ENCODE measurements around the gene ZBTB48.

The ZBTB48 gene

DNA sequence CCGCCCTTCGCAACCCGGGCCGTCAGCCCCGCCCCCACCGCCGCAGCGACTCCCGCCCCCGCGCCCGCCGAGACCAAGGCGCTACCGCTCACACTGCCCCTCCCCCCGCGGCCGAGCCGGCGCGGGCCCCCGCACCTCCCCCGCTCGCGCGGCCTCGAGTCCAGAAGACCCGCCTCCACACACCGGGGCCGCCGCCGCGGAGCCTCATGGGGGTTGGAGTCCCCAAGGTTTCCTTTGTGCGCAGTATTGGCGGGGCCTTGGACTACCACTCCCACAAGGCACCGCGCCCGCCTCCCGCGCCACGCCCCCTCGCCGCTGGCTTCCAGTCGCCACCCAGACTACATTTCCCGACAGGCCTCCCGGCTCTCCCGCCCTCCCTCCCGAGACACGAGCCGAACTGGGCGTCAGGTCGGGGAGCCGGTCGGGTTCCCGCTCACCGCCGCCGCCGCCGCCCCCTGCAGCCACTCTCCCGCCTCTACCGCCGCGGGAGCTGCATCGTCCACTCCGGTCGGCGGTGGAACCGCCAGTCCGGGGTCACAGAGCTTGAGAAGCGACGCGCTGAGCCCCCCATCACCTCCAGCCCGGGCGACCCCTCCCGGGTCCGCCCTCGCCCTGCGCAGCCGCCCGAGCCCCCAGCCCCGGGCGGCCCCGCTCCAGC lies 33.7 kb downstream of the ZBTB48 start, which contains the start of gene PHF13:
Gene PHF13, plus strand, starts transcription at position 371 of the 658 bp plus-strand sequence. CDS start 336 bp downstream, outside the sequence.
- H3K4me3 ChIP-seq (ENCODE audit: low read depth, low read length), result peak within 1 kb of the TSS; percentile 62
- TF ChIP-seq MYC (IDR thresholded peaks at IDR 0.05; ENCODE audit: low read depth, low read length) (peak; percentile 84), POLR2A (IDR thresholded peaks at IDR 0.05; ENCODE audit: extremely low read depth, insufficient read length) (peak; percentile 16)
- TF ChIP-seq, protein P1, sequence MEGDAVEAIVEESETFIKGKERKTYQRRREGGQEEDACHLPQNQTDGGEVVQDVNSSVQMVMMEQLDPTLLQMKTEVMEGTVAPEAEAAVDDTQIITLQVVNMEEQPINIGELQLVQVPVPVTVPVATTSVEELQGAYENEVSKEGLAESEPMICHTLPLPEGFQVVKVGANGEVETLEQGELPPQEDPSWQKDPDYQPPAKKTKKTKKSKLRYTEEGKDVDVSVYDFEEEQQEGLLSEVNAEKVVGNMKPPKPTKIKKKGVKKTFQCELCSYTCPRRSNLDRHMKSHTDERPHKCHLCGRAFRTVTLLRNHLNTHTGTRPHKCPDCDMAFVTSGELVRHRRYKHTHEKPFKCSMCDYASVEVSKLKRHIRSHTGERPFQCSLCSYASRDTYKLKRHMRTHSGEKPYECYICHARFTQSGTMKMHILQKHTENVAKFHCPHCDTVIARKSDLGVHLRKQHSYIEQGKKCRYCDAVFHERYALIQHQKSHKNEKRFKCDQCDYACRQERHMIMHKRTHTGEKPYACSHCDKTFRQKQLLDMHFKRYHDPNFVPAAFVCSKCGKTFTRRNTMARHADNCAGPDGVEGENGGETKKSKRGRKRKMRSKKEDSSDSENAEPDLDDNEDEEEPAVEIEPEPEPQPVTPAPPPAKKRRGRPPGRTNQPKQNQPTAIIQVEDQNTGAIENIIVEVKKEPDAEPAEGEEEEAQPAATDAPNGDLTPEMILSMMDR (IDR thresholded peaks at IDR 0.05; ENCODE audit: low read depth, low read length), result no peak
- TF ChIP-seq, protein P2, sequence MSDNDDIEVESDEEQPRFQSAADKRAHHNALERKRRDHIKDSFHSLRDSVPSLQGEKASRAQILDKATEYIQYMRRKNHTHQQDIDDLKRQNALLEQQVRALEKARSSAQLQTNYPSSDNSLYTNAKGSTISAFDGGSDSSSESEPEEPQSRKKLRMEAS (IDR thresholded peaks at IDR 0.05; ENCODE audit: low read depth, low read length), result peak; percentile 57
- DNase-seq (ENCODE audit: low read depth), result peak; percentile 99

DNA sequence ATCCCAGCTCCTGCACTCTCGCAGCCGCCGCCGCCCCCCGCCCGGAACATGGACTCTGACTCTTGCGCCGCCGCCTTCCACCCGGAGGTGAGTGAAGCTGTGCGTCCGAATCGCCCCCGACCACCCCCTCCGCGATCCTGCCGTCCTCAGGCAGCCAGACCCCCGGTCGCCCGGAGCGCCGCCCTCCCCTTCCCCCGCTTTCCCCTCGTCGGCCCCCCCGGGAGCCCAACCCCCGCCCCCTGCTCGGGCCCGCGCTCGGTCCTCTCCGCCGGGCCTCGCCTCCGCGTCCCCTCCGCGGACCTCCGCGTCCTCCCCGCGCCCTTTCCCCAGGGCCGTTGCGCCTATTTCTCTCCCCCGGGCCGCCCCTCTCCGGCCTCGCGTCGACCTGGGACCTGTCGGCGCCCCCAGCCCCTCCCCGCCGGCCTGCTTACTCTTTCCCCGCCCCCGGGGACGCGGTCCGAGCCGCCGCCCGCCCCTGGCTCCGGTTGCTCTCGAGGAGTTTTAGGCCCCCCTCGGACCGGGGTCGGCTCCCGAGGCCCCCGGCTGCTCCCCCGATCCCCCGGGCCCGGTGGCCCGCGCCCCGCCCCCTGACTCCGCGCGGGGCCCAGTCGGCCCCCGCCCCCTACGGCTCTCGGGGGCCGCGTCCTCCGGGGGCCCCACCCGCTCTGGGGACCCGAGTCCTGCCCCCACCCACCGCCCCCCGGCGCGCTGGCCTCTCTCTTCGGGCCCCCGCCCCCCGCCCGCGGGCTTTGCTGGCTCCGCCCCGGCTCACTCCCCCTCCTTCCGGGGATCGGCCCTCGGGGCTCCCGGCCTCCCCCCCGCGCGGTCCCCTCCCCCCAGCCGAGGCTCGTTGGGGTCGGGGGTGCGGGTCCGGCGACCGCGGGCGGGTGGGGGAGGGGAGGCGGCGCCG lies 34.5 kb downstream of the ZBTB48 start:
- H3K4me3 ChIP-seq (ENCODE audit: low read depth, low read length), result peak overlapping the region; percentile 57
- TF ChIP-seq POLR2A (IDR thresholded peaks at IDR 0.05; ENCODE audit: extremely low read depth, insufficient read length) (no peak), MYC (IDR thresholded peaks at IDR 0.05; ENCODE audit: low read depth, low read length) (no peak)
- TF ChIP-seq, protein P2 (IDR thresholded peaks at IDR 0.05; ENCODE audit: low read depth, low read length), result no peak
- TF ChIP-seq, protein P1 (IDR thresholded peaks at IDR 0.05; ENCODE audit: low read depth, low read length), result no peak
- DNase-seq (ENCODE audit: low read depth), result peak; percentile 65

DNA sequence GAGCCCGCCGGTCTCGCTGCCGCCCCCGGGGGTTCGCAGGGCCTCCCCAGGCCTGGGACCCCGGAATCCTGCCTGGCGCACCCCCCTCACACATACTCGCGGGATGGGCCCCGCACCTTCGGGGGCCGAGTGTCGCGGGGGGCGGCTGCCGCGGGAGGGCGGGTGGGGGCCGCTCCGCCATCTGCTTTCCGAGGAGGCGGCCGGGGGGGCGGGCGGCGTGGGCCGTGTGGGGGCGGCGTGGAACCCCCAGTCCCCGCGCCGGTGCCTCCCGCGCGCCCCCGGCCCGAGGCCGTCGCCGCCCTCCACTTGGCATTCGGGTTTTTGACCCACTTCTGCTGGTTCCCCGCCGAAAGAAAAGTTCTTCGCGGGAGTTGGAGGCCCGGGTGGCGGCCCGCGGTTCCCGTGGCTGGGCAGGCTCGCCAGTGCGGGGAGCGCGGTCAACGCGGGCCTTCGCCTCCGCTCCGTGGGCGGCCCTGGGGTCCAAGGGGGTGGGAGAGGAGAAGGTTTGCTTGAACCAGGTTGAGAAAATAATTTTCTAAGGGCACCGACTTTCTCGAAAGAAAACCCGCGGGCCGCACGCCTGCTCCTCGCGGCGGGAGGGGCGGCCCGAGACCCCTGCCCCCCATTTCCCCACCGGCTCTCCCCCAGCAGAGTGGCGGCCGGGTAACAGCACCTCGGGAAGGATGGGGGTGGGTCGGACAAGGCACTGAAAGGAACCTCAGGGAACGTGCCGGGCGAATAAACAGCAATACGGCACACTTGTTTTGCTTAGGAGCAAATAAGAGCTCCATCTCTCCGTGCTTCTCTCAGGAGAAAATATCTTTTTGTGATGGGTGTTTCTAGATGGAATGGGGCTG lies 35.4 kb downstream of the ZBTB48 start:
- TF ChIP-seq, protein P1 (IDR thresholded peaks at IDR 0.05; ENCODE audit: low read depth, low read length), result no peak
- TF ChIP-seq POLR2A (IDR thresholded peaks at IDR 0.05; ENCODE audit: extremely low read depth, insufficient read length) (no peak), MYC (IDR thresholded peaks at IDR 0.05; ENCODE audit: low read depth, low read length) (no peak)
- TF ChIP-seq, protein P2 (IDR thresholded peaks at IDR 0.05; ENCODE audit: low read depth, low read length), result no peak

DNA sequence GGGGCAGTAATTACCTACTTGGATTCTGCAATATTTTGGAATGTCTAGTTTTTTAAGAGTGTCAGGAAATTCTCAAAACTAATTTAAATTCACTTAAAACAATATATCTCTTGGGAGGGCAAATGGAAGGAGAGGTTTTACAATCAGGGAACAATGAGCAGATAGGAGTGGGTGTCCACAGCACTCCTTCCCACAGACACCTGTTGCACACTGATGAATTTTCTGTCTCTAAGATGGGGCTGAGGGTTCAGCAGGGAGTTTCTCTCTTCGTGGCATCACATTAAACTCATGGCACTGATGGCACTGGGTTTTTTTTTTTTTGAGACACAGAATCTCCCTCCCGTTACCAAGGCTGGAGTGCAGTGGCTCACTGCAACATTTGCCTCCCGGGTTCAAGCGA lies 39.3 kb downstream of the ZBTB48 start:
- no peak overlapping the region for H3K4me3 ChIP-seq (ENCODE audit: low read depth, low read length)
- TF ChIP-seq, protein P1 (IDR thresholded peaks at IDR 0.05; ENCODE audit: low read depth, low read length), result no peak
- no peak for TF ChIP-seq POLR2A (IDR thresholded peaks at IDR 0.05; ENCODE audit: extremely low read depth, insufficient read length)
- no peak for TF ChIP-seq MYC (IDR thresholded peaks at IDR 0.05; ENCODE audit: low read depth, low read length)
- TF ChIP-seq, protein P2 (IDR thresholded peaks at IDR 0.05; ENCODE audit: low read depth, low read length), result no peak
- DNase-seq (ENCODE audit: low read depth), result no peak

More for the DNA sequence above, 35.4 kb downstream of the ZBTB48 start:
- DNase-seq (ENCODE audit: low read depth), result no peak
- H3K4me3 ChIP-seq (ENCODE audit: low read depth, low read length), result peak overlapping the region; percentile 32

Measured in NB4 (cell line).